Activated naive CD8-positive, alpha-beta T cell treated with anti-CD3 and anti-CD28 coated beads, Interleukin-2, amount 10 ng/mL, durations not matched to agents 7 days and 5 days (primary cell): ENCODE measurements around the gene RNF214. TPM values are rescaled to one million over a fixed set of nuclear protein-coding genes. Genes with fewer than 3 reads are reported as not detected.

Source experiments
- ATAC-seq: fragments of 150-1000 bp; cut with Tn5 transposase; one replicate; pipeline ENCODE4 v1.10.0; 2021; ENCODE audit warnings: low read depth, moderate library complexity
- POLR2A ChIA-PET: fragments of 350-600 bp; sonication (Branson Sonifier 250); formaldehyde crosslinking; loops from one replicate; lab custom pipeline; 2021; ENCODE audit warnings: antibody characterized with exemption; lab: Charles Lee
- DNase-seq: peaks from one replicate; pipeline ENCODE4 v3.0.0; 2021
- H3K27ac Mint-ChIP-seq: one replicate; pipeline ENCODE4 v1.8.0; 2022; ENCODE audit warnings: mild to moderate bottlenecking, mixed read lengths
- H3K27me3 Mint-ChIP-seq: one replicate; pipeline ENCODE4 v1.8.0; 2022; ENCODE audit warnings: mild to moderate bottlenecking, moderate library complexity, mixed read lengths
- H3K36me3 Mint-ChIP-seq: one replicate; pipeline ENCODE4 v1.8.0; 2021; ENCODE audit warnings: mild to moderate bottlenecking, mixed read lengths
- H3K4me1 Mint-ChIP-seq: one replicate; pipeline ENCODE4 v1.8.0; 2021; ENCODE audit warnings: mixed read lengths
- H3K4me3 Mint-ChIP-seq: one replicate; pipeline ENCODE4 v1.8.0; 2022; ENCODE audit warnings: mild to moderate bottlenecking, moderate library complexity, mixed read lengths
- H3K9me3 Mint-ChIP-seq: one replicate; pipeline ENCODE4 v1.8.0; 2021; ENCODE audit warnings: mixed read lengths
- total RNA-seq, 2 experiments: library from RNA; stranded (reverse); gene quantifications; one replicate each; pipeline ENCODE4 v1.2.3, GENCODE V29; 2021

Gene RNF214
- total RNA-seq, 2 experiments from 2014 or later, result 22.6 to 26.0 TPM

- Mint-ChIP-seq H3K4me3 (no peak overlapping the region), H3K27ac (no peak overlapping the region), H3K9me3 (no peaks in the 10 kb centered on the region), H3K4me1 (peaks cover 10% of the 10 kb centered on the region), H3K36me3 (peaks cover 29% of the 10 kb centered on the region), H3K27me3 (no peaks in the 10 kb centered on the region)
- ATAC-seq (no peak), DNase-seq (peak; percentile 14)
- POLR2A ChIA-PET, result interaction anchor here (0.7 to 1.2 kb wide), 2 partner anchors 8 to 26 kb away, joined by 3 to 5 read pairs; partner anchors contain the start of gene PCSK7
Observed at GRCh38 chr11:117222991-117223740, 9.3 kb upstream of the RNF214 start.

- H3K4me1 Mint-ChIP-seq, result peaks cover 16% of the 10 kb centered on the region
- no peaks in the 10 kb centered on the region for H3K9me3 Mint-ChIP-seq
- H3K27me3 Mint-ChIP-seq, result no peaks in the 10 kb centered on the region
- H3K36me3 Mint-ChIP-seq, result peaks cover 33% of the 10 kb centered on the region
- DNase-seq, result no peak
- no peak for ATAC-seq
- no peak overlapping the region for H3K27ac Mint-ChIP-seq
- no peak overlapping the region for H3K4me3 Mint-ChIP-seq
- POLR2A ChIA-PET, result interaction anchor here (1.8 kb wide), 1 partner anchor 45 kb away, joined by 5 read pairs; the partner anchor contains the start of gene SIDT2
Observed at GRCh38 chr11:117223741-117224689, 8.5 kb upstream of the RNF214 start.

GRCh38 chr11:117225553-117226170 is 6.8 kb upstream of the RNF214 start:
- Mint-ChIP-seq H3K27ac (no peak overlapping the region), H3K9me3 (no peaks in the 10 kb centered on the region), H3K4me3 (no peak overlapping the region), H3K27me3 (no peaks in the 10 kb centered on the region), H3K36me3 (peaks cover 35% of the 10 kb centered on the region), H3K4me1 (peaks cover 27% of the 10 kb centered on the region)
- POLR2A ChIA-PET, result interaction anchor here (1.8 kb wide), 1 partner anchor 47 kb away, joined by 5 read pairs; the partner anchor contains the start of gene SIDT2
- no peak for DNase-seq
- ATAC-seq, result no peak

GRCh38 chr11:117226388-117227385 is 5.8 kb upstream of the RNF214 start:
- H3K9me3 Mint-ChIP-seq, result no peaks in the 10 kb centered on the region
- peak overlapping the region; percentile 25 for H3K27ac Mint-ChIP-seq
- no peak overlapping the region for H3K4me3 Mint-ChIP-seq
- H3K27me3 Mint-ChIP-seq, result no peaks in the 10 kb centered on the region
- ATAC-seq (peak; percentile 61), DNase-seq (no peak)
- POLR2A ChIA-PET, result interaction anchor here (0.6 to 1.2 kb wide), 3 partner anchors 47 to 1534 kb away, joined by 3 to 6 read pairs (median 3); partner anchors contain the start of gene PAFAH1B2
- H3K4me1 Mint-ChIP-seq, result peaks cover 32% of the 10 kb centered on the region
- peaks cover 35% of the 10 kb centered on the region for H3K36me3 Mint-ChIP-seq

- Mint-ChIP-seq H3K27ac (peak overlapping the region; percentile 46), H3K27me3 (no peaks in the 10 kb centered on the region), H3K4me1 (peaks cover 30% of the 10 kb centered on the region), H3K9me3 (no peaks in the 10 kb centered on the region), H3K36me3 (peaks cover 31% of the 10 kb centered on the region), H3K4me3 (no peak overlapping the region)
- ATAC-seq, result no peak
- POLR2A ChIA-PET, result no interaction called here
- DNase-seq, result no peak
Observed at GRCh38 chr11:117228091-117228490, 4.4 kb upstream of the RNF214 start.

- ATAC-seq, result no peak
- Mint-ChIP-seq H3K27ac (peak overlapping the region; percentile 96), H3K4me3 (peak overlapping the region; percentile 96), H3K27me3 (no peaks in the 10 kb centered on the region), H3K4me1 (peaks cover 42% of the 10 kb centered on the region), H3K9me3 (no peaks in the 10 kb centered on the region), H3K36me3 (peaks cover 27% of the 10 kb centered on the region)
- DNase-seq, result no peak
- POLR2A ChIA-PET, result interaction anchor here (0.6 to 1.6 kb wide), 3 partner anchors 17 to 299 kb away, joined by 3 to 16 read pairs (median 4); partner anchors contain the start of gene SIDT2
Observed at GRCh38 chr11:117229411-117229810, 3.1 kb upstream of the RNF214 start.

- POLR2A ChIA-PET, result interaction anchor here (0.6 to 2.4 kb wide), 6 partner anchors 9 to 300 kb away, joined by 3 to 16 read pairs (median 4); partner anchors contain the start of genes PAFAH1B2, SIDT2 and SIK3
- H3K36me3 Mint-ChIP-seq, result peaks cover 23% of the 10 kb centered on the region
- H3K27me3 Mint-ChIP-seq, result no peaks in the 10 kb centered on the region
- H3K27ac Mint-ChIP-seq, result peak overlapping the region; percentile 96
- H3K4me3 Mint-ChIP-seq, result peak overlapping the region; percentile 96
- DNase-seq (no peak), ATAC-seq (peak; percentile 0)
- peaks cover 42% of the 10 kb centered on the region for H3K4me1 Mint-ChIP-seq
- no peaks in the 10 kb centered on the region for H3K9me3 Mint-ChIP-seq
Observed at GRCh38 chr11:117229931-117230285, 2.6 kb upstream of the RNF214 start.

- Mint-ChIP-seq H3K9me3 (no peaks in the 10 kb centered on the region), H3K4me1 (peaks cover 42% of the 10 kb centered on the region), H3K4me3 (peak overlapping the region; percentile 96), H3K36me3 (peaks cover 23% of the 10 kb centered on the region), H3K27me3 (no peaks in the 10 kb centered on the region), H3K27ac (peak overlapping the region; percentile 96)
- POLR2A ChIA-PET, result interaction anchor here (0.7 to 2.4 kb wide), 7 partner anchors 10 to 785 kb away, joined by 3 to 16 read pairs (median 3); partner anchors contain the start of genes PAFAH1B2, SIDT2, SIK3 and ZPR1
- peak; percentile 52 for DNase-seq
- ATAC-seq, result peak; percentile 44
Observed at GRCh38 chr11:117230286-117230961, 2.0 kb upstream of the RNF214 start.

GRCh38 chr11:117230999-117231841 is 1.3 kb upstream of the RNF214 start:
- H3K9me3 Mint-ChIP-seq, result no peaks in the 10 kb centered on the region
- H3K27ac Mint-ChIP-seq, result peak overlapping the region; percentile 96
- peaks cover 22% of the 10 kb centered on the region for H3K36me3 Mint-ChIP-seq
- no peak for DNase-seq
- H3K4me3 Mint-ChIP-seq, result peak overlapping the region; percentile 96
- POLR2A ChIA-PET, result interaction anchor here (0.7 to 2.4 kb wide), 12 partner anchors 9 to 785 kb away, joined by 3 to 16 read pairs (median 4); partner anchors contain the start of genes CEP164, PAFAH1B2, SIDT2 and SIK3
- H3K4me1 Mint-ChIP-seq, result peaks cover 42% of the 10 kb centered on the region
- H3K27me3 Mint-ChIP-seq, result no peaks in the 10 kb centered on the region
- ATAC-seq, result peak; percentile 7

- H3K36me3 Mint-ChIP-seq, result peaks cover 23% of the 10 kb centered on the region
- DNase-seq, result no peak
- no peaks in the 10 kb centered on the region for H3K9me3 Mint-ChIP-seq
- H3K27me3 Mint-ChIP-seq, result no peaks in the 10 kb centered on the region
- no peak for ATAC-seq
- peaks cover 39% of the 10 kb centered on the region for H3K4me1 Mint-ChIP-seq
- peak within 1 kb of the TSS; percentile 100 for H3K27ac Mint-ChIP-seq
- peak within 1 kb of the TSS; percentile 100 for H3K4me3 Mint-ChIP-seq
- POLR2A ChIA-PET, result interaction anchor here (1.0 to 2.4 kb wide), 9 partner anchors 10 to 460 kb away, joined by 3 to 15 read pairs (median 5); partner anchors contain the start of genes CEP164, PAFAH1B2 and ZPR1
Observed at GRCh38 chr11:117231842-117232091, 704 bp upstream of the RNF214 start, which contains the start of gene PCSK7. PCSK7 (minus strand) TSS chr11:117232073; CDS start chr11:117229844, 2,229 bp downstream.
